Stomach (tissue), 4 donors: Measurements from ENCODE around the gene LSM11.

ENCODE experiments used
- CTCF ChIP-seq, 7 experiments: fragments of 450-650 bp in 4 of 7; fragments of 200-600 bp in 3 of 7; sonication (generic) in 3 of 7; IDR thresholded peaks; one replicate each; pipeline ENCODE4 v1.5.1; 2016 to 2019; ENCODE audit warnings: antibody characterized with exemption in 7 of 7, control low read depth in 2 of 7, mild to moderate bottlenecking in 1 of 7
- EP300 ChIP-seq: sonication (generic); formaldehyde crosslinking; IDR thresholded peaks from one replicate; pipeline ENCODE4 v1.6.1; 2017; ENCODE audit warnings: antibody characterized with exemption
- POLR2AphosphoS5 ChIP-seq, 3 donors: sonication (generic); formaldehyde crosslinking; IDR thresholded peaks; one replicate each; pipeline ENCODE4 v1.6.1; 2016; ENCODE audit warnings: antibody characterized with exemption in 3 of 3

GRCh38 chr5:157719245-157719644 is 24.3 kb upstream of the LSM11 start:
- TF ChIP-seq CTCF (IDR thresholded peaks at IDR 0.05) = no peak
- TF ChIP-seq EP300 = no peak
- TF ChIP-seq POLR2AphosphoS5 (IDR thresholded peaks at IDR 0.05) = no peak
